ENCODE results near the gene LRRC14B. TPM values are rescaled to one million over a fixed set of nuclear protein-coding genes. Genes with fewer than 3 reads are reported as not detected.

Gene LRRC14B
- total RNA-seq, 2 donors from 2014 or later = not detected

DNA sequence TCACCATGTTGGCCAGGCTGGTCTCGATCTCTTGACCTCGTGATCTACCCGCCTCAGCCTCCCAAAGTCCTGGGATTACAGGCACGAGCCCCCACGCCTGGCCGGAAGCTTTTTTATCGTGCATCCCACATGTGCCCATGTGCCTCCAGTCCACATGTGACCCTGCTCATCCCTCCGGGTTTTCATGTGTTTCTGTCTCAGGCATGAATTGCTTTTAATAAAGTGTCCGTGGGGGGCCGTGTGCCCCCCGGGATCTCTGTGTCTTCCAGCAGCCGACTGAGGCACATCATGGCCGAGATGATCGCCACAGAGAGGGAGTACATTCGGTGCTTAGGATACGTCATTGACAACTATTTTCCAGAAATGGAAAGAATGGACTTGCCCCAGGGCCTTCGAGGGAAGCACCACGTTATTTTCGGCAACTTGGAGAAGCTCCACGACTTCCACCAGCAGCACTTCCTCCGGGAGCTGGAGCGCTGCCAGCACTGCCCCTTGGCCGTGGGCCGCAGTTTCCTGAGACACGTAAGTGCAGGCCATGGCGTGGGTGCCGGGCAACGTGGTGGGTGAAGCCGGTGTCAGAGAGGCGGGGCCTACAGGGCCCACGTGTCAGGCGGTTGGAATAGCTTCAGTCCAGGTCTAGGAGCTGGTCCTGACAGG is 22.1 kb upstream of the LRRC14B start:
- Histone ChIP-seq H3K4me3 (no peak overlapping the region), H3K27ac (peak overlapping the region in 1 of 4 donors; percentile 36), H3K27me3 (no peaks in the 10 kb centered on the region), H3K4me1 (no peaks in the 10 kb centered on the region), H3K36me3 (replicated peaks in 1 of 2; ENCODE audit: insufficient read depth in 1 of 2, low read depth in 2 of 2) (no peaks in the 10 kb centered on the region), H3K9me3 (no peaks in the 10 kb centered on the region)
- intact Hi-C loops (cut with DNase I) = no loop called here
- ATAC-seq (peak; percentile 52), DNase-seq (peak; percentile 13 to 41 (median 30))
- TF ChIP-seq, protein P1, sequence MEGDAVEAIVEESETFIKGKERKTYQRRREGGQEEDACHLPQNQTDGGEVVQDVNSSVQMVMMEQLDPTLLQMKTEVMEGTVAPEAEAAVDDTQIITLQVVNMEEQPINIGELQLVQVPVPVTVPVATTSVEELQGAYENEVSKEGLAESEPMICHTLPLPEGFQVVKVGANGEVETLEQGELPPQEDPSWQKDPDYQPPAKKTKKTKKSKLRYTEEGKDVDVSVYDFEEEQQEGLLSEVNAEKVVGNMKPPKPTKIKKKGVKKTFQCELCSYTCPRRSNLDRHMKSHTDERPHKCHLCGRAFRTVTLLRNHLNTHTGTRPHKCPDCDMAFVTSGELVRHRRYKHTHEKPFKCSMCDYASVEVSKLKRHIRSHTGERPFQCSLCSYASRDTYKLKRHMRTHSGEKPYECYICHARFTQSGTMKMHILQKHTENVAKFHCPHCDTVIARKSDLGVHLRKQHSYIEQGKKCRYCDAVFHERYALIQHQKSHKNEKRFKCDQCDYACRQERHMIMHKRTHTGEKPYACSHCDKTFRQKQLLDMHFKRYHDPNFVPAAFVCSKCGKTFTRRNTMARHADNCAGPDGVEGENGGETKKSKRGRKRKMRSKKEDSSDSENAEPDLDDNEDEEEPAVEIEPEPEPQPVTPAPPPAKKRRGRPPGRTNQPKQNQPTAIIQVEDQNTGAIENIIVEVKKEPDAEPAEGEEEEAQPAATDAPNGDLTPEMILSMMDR (IDR thresholded peaks at IDR 0.05) = no peak
- no peak for TF ChIP-seq POLR2A (IDR thresholded peaks at IDR 0.05)
- WGBS, 2 donors = 76 to 78% methylated on average over 19 to 32 of the region's 32 CpGs

DNA sequence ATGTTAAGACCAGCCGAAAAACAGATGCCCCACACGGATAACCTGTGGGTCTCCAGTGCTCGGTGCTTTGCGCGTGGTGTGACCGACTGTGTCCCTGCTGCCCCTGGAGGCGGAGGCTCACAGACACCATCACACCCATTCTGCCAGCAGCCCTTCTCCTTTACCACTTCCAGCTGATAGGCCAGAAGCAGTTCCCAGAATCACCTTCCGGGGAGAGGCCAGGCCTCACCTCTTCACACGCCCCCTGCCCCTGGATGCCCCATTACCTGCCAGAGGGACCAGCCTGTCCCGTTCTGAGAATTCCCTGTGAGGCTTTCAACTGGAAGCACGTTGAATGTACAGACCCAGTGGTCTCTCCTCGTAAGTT is 21.6 kb upstream of the LRRC14B start:
- WGBS, 2 donors = 63 to 75% methylated on average over 7 to 12 of the region's 12 CpGs
- ATAC-seq (no peak), DNase-seq (no peak)
- H3K9me3 ChIP-seq = no peaks in the 10 kb centered on the region
- H3K4me3 ChIP-seq = no peak overlapping the region
- no peaks in the 10 kb centered on the region for H3K27me3 ChIP-seq
- H3K27ac ChIP-seq = no peak overlapping the region
- H3K36me3 ChIP-seq (replicated peaks in 1 of 2; ENCODE audit: insufficient read depth in 1 of 2, low read depth in 2 of 2) = no peaks in the 10 kb centered on the region
- no peaks in the 10 kb centered on the region for H3K4me1 ChIP-seq
- TF ChIP-seq, protein P1 (IDR thresholded peaks at IDR 0.05) = no peak
- TF ChIP-seq POLR2A (IDR thresholded peaks at IDR 0.05) = no peak
- intact Hi-C loops (cut with DNase I) = no loop called here

DNA sequence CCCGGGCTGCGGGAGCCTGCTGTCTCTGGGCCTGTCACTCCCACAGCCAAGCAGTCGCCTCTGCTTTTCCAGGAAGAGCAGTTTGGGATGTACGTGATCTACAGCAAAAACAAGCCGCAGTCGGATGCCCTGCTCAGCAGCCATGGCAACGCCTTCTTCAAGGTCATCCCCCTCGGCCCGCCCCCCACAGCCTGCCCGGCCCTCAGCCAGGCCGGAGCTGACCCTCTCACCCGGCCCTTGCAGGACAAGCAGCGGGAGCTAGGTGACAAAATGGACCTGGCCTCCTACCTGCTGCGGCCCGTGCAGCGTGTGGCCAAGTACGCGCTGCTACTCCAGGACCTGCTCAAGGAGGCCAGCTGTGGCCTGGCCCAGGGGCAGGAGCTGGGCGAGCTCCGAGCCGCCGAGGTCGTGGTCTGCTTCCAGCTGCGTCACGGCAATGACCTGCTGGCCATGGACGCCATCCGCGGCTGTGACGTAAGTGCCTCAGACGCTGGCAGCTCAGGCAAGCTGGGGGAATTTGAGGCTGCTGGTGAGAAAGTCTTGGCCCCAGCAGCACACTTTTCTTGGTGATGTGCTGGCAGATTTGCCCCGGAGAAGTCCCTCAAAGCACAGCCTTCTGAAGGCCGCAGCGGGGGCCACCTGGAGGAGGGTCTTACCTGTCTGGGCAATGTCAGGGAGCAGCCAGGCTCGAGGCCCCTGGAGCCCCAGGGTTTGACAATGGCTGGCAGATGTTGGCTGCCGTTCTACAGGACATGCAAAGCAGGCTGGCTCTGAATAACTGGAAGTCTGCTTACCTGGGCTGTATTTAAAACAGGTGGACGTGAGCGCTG is 20.1 kb upstream of the LRRC14B start:
- H3K9me3 ChIP-seq = no peaks in the 10 kb centered on the region

GRCh38 chr5:171801-172331 is 19.4 kb upstream of the LRRC14B start:
- Histone ChIP-seq H3K27me3 (no peaks in the 10 kb centered on the region), H3K9me3 (no peaks in the 10 kb centered on the region), H3K4me3 (no peak overlapping the region), H3K36me3 (replicated peaks in 1 of 2; ENCODE audit: insufficient read depth in 1 of 2, low read depth in 2 of 2) (no peaks in the 10 kb centered on the region), H3K4me1 (no peaks in the 10 kb centered on the region), H3K27ac (no peak overlapping the region)
- no peak for ATAC-seq
- intact Hi-C loops (cut with DNase I) = no loop called here
- peak in 1 of 4 donors; percentile 3 for DNase-seq
- WGBS, 2 donors = 71 to 87% methylated on average over 6 to 22 of the region's 23 CpGs
- no peak for TF ChIP-seq POLR2A (IDR thresholded peaks at IDR 0.05)
- TF ChIP-seq, protein P1 (IDR thresholded peaks at IDR 0.05) = no peak

More for the DNA sequence above, 20.1 kb upstream of the LRRC14B start:
- ATAC-seq = no peak
- H3K27me3 ChIP-seq = no peaks in the 10 kb centered on the region
- intact Hi-C loops (cut with DNase I) = no loop called here
- no peak overlapping the region for H3K4me3 ChIP-seq
- WGBS, 2 donors = 41 to 71% methylated on average over 5 to 37 of the region's 37 CpGs
- no peaks in the 10 kb centered on the region for H3K4me1 ChIP-seq
- H3K27ac ChIP-seq = no peak overlapping the region
- DNase-seq = no peak
- no peak for TF ChIP-seq POLR2A (IDR thresholded peaks at IDR 0.05)
- TF ChIP-seq, protein P1 (IDR thresholded peaks at IDR 0.05) = no peak
- no peaks in the 10 kb centered on the region for H3K36me3 ChIP-seq (replicated peaks in 1 of 2; ENCODE audit: insufficient read depth in 1 of 2, low read depth in 2 of 2)

Data from body of pancreas (tissue), 4 donors.